HL-60 (cell line): ENCODE measurements around the gene KIF12.

Experiments
- DNase-seq, 2 experiments: peaks; one replicate each; pipeline ENCODE4 v3.0.0-alpha.2; 2010 to 2020; ENCODE audit warnings: low read depth in 1 of 2, low spot score in 1 of 2
- H3K27ac ChIP-seq: fragments of 250-450 bp; sonication (Bioruptor Pico); replicated peaks from 2 replicates; pipeline ENCODE4 v1.5.1; 2020; ENCODE audit warnings: mild to moderate bottlenecking, moderate library complexity
- H3K27me3 ChIP-seq: fragments of 250-450 bp; sonication (Bioruptor Pico); 2 replicates; pipeline ENCODE4 v1.5.1; 2021; ENCODE audit warnings: mild to moderate bottlenecking, moderate library complexity; ENCODE audit not compliant: insufficient read depth, poor library complexity, severe bottlenecking
- H3K4me3 ChIP-seq: replicated peaks from 2 replicates; pipeline ENCODE4 v1.5.1; 2011; ENCODE audit warnings: mild to moderate bottlenecking, control low read depth, low read length; ENCODE audit not compliant: insufficient read depth
- GABPA ChIP-seq: IDR thresholded peaks from 2 replicates; pipeline ENCODE4 v1.6.1; 2012; ENCODE audit warnings: low read depth
- POLR2AphosphoS5 ChIP-seq: IDR thresholded peaks from 2 replicates; pipeline ENCODE4 v1.6.1; 2012; ENCODE audit warnings: low read depth
- SPI1 ChIP-seq: IDR thresholded peaks from 2 replicates; pipeline ENCODE4 v1.6.1; 2012; ENCODE audit warnings: low read depth, mild to moderate bottlenecking, borderline replicate concordance
- TF ChIP-seq, protein P1 (sequence below): IDR thresholded peaks from 2 replicates; pipeline ENCODE4 v1.6.1; 2012; ENCODE audit warnings: low read depth; ENCODE audit not compliant: insufficient replicate concordance
- TF ChIP-seq, protein P2 (sequence below): IDR thresholded peaks from one replicate; pipeline ENCODE4 v1.5.1; 2011; ENCODE audit warnings: low read length, control low read depth, inconsistent platforms; ENCODE audit not compliant: insufficient read depth

KIF12 gene

DNA sequence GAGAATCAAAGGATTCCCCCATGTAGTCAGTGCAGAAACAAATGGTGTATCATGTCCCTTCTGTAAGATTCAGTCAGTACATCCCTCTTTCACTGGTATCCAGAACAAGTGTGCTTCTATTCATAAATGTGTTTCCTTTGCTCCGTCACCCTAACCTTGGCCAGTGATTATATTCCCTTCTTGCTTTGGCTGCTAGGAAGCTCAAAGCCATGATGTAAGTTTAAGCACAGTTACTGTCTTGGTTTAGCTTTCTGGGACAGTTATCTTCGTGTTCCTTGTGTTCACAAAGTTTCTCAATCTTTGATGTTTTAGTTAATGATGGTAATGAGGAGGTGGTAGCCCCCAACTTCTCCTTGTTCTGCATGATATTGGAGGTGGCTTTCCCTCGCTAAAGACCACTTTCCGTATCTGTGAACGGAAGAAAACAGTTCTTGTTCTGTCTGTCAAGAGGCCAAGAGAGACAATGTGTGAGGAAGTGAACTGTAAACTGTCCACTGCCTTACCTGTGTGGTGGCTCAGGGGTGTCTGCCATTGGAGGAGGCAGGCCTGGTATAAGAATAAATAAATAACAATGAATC is 18.8 kb downstream of the KIF12 start:
- no peak for DNase-seq
- no peak for TF ChIP-seq GABPA
- TF ChIP-seq, protein P1, sequence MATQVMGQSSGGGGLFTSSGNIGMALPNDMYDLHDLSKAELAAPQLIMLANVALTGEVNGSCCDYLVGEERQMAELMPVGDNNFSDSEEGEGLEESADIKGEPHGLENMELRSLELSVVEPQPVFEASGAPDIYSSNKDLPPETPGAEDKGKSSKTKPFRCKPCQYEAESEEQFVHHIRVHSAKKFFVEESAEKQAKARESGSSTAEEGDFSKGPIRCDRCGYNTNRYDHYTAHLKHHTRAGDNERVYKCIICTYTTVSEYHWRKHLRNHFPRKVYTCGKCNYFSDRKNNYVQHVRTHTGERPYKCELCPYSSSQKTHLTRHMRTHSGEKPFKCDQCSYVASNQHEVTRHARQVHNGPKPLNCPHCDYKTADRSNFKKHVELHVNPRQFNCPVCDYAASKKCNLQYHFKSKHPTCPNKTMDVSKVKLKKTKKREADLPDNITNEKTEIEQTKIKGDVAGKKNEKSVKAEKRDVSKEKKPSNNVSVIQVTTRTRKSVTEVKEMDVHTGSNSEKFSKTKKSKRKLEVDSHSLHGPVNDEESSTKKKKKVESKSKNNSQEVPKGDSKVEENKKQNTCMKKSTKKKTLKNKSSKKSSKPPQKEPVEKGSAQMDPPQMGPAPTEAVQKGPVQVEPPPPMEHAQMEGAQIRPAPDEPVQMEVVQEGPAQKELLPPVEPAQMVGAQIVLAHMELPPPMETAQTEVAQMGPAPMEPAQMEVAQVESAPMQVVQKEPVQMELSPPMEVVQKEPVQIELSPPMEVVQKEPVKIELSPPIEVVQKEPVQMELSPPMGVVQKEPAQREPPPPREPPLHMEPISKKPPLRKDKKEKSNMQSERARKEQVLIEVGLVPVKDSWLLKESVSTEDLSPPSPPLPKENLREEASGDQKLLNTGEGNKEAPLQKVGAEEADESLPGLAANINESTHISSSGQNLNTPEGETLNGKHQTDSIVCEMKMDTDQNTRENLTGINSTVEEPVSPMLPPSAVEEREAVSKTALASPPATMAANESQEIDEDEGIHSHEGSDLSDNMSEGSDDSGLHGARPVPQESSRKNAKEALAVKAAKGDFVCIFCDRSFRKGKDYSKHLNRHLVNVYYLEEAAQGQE, result no peak
- TF ChIP-seq POLR2AphosphoS5, result no peak
- TF ChIP-seq SPI1, result no peak
- TF ChIP-seq, protein P2, sequence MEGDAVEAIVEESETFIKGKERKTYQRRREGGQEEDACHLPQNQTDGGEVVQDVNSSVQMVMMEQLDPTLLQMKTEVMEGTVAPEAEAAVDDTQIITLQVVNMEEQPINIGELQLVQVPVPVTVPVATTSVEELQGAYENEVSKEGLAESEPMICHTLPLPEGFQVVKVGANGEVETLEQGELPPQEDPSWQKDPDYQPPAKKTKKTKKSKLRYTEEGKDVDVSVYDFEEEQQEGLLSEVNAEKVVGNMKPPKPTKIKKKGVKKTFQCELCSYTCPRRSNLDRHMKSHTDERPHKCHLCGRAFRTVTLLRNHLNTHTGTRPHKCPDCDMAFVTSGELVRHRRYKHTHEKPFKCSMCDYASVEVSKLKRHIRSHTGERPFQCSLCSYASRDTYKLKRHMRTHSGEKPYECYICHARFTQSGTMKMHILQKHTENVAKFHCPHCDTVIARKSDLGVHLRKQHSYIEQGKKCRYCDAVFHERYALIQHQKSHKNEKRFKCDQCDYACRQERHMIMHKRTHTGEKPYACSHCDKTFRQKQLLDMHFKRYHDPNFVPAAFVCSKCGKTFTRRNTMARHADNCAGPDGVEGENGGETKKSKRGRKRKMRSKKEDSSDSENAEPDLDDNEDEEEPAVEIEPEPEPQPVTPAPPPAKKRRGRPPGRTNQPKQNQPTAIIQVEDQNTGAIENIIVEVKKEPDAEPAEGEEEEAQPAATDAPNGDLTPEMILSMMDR, result no peak
- Histone ChIP-seq H3K27ac (no peak overlapping the region), H3K27me3 (no peaks in the 10 kb centered on the region), H3K4me3 (no peak overlapping the region)

DNA sequence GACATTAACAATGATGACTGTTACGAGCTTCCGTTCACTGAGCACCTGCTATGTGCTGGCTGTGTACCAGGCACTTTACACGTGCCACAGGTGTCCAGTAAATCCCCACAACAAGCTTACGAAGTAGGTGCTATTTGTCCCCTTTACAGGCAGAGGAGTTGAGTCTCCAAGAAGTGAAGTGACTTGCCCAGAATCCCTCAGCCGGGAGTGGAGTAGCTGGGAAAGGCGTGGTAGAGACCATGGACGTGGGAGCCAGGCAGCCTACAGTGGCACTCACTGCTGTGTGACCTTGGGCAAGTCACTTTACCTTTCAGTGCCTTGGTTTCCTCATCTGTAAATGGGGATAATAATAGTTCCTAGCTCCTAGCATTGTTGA is 20.3 kb downstream of the KIF12 start:
- DNase-seq, result no peak
- TF ChIP-seq SPI1 (no peak), POLR2AphosphoS5 (no peak), GABPA (no peak)
- TF ChIP-seq, protein P1, result no peak
- TF ChIP-seq, protein P2, result no peak
- H3K4me3 ChIP-seq, result no peak overlapping the region
- no peaks in the 10 kb centered on the region for H3K27me3 ChIP-seq
- H3K27ac ChIP-seq, result no peak overlapping the region

DNA sequence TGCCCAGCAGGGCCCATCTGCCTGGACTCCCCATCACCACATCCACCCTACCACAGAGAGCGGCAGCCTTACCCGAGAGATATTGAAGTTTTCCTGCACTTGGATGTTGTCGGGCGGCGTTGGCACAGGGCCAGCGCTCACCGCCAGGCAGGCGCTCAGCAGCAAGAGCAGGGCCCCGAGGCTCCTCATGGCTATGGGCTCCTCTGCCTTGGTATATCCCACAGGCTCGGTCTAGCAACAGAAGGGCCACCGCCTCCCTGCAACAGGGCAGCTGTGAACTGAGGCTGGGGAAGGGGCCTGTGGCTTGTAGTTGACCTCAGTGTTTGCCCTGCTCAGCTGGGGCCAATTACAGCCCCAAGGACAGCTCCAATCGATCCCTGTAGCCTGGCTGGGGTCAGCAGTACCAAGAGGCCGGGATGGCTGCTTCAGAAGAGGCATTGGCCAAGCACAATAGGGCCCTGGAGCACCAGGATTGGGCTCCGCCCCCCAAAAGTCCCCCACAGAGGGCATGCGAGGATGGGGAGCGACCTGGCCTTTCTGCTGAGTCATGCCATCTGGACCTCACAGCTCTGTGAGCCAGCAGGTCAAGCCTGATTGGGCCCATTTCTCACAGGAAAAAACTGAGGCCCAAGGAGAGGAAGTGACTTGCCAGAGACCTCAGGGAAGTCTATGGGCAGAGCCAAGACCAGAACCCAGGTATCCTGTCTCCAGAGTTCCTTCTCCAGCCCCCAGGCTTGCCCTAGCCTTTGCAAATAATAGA is 20.9 kb downstream of the KIF12 start, which contains the start of gene AMBP:
Gene AMBP (minus strand): TSS at position 280 of the 760 bp plus-strand sequence. CDS start 91 bp downstream, at position 189.
- TF ChIP-seq POLR2AphosphoS5 (no peak), SPI1 (no peak), GABPA (no peak)
- TF ChIP-seq, protein P1, result no peak
- TF ChIP-seq, protein P2, result no peak
- Histone ChIP-seq H3K27me3 (no peaks in the 10 kb centered on the region), H3K27ac (no peak within 1 kb of the TSS), H3K4me3 (no peak within 1 kb of the TSS)
- DNase-seq, result no peak
